HCT116 (cell line): ENCODE results near the gene HMGCLL1. TPM values are rescaled to one million over a fixed set of nuclear protein-coding genes. Genes with fewer than 3 reads are reported as not detected.

Source experiments
- ATAC-seq: fragments of 200-7000 bp; cut with Tn5 transposase; 2 replicates; pipeline ENCODE4 v1.9.1; 2020; ENCODE audit warnings: mild to moderate bottlenecking, moderate library complexity
- BruUV-seq: library from RNA; stranded (reverse); fragments of 400-500 nt; replicated peaks from 2 replicates; lab custom pipeline; 2021; lab: Mats Ljungman, UMichigan
- CTCF ChIA-PET: fragments of 300-600 bp; sonication (Branson Sonifier 250); formaldehyde crosslinking; loops from one replicate; lab custom pipeline; 2021; ENCODE audit warnings: antibody characterized with exemption; lab: Charles Lee
- POLR2A ChIA-PET: fragments of 300-600, 350-600 bp; sonication (Branson Sonifier 250); formaldehyde crosslinking; loops from one replicate; lab custom pipeline; 2021; ENCODE audit warnings: antibody characterized with exemption; lab: Charles Lee
- RAD21 ChIA-PET, 2 experiments: fragments of 300-600 bp; sonication (Branson Sonifier 250); formaldehyde crosslinking; loops; one replicate each; lab custom pipeline; 2023; ENCODE audit warnings: low total read pairs in 2 of 2; ENCODE audit not compliant: uncharacterized antibody in 2 of 2, unreplicated experiment in 2 of 2, low non-redundant PET in 1 of 2; lab: Charles Lee
- DNase-seq: peaks from one replicate; pipeline ENCODE4 v3.0.0-alpha.2; 2010; ENCODE audit warnings: low read depth, low spot score
- H2AFZ ChIP-seq: fragments of 200-600 bp; shearing (Covaris generic), sonication (generic); 2 replicates; pipeline ENCODE4 v1.6.1; 2017; ENCODE audit warnings: low read depth, mixed run types, mixed read lengths, antibody characterized with exemption, low read length; ENCODE audit not compliant: poor library complexity, severe bottlenecking
- H3K27ac ChIP-seq: 2 replicates; pipeline ENCODE4 v1.5.1; 2012; ENCODE audit warnings: low read depth, low read length
- H3K27me3 ChIP-seq: fragments of 200-600 bp; sonication (generic); 2 replicates; pipeline ENCODE4 v1.6.1; 2016; ENCODE audit warnings: mixed run types, low read length, mixed read lengths; ENCODE audit not compliant: insufficient read depth
- H3K36me3 ChIP-seq, 2 experiments: fragments of 200-500 bp in 1 of 2; fragments of 200-600 bp in 1 of 2; sonication (Bioruptor generic) in 1 of 2; sonication (generic) in 1 of 2; 2 replicates each; pipeline versions ENCODE4 v1.5.1 to v1.6.1; 2014 to 2016; ENCODE audit warnings: low read length in 2 of 2, inconsistent platforms in 1 of 2, mixed read lengths in 1 of 2, mixed run types in 1 of 2; ENCODE audit not compliant: insufficient read depth in 2 of 2, control insufficient read depth in 1 of 2
- H3K4me1 ChIP-seq, 2 experiments: fragments of 200-600 bp in 1 of 2; sonication (generic) in 1 of 2; 2 replicates each; pipeline versions ENCODE4 v1.5.1 to v1.6.1; 2012 to 2017; ENCODE audit warnings: low read length in 2 of 2, inconsistent platforms in 1 of 2, mild to moderate bottlenecking in 1 of 2, mixed read lengths in 1 of 2, mixed run types in 1 of 2, moderate library complexity in 1 of 2; ENCODE audit not compliant: insufficient read depth in 2 of 2, control insufficient read depth in 1 of 2
- H3K4me2 ChIP-seq: fragments of 200-600 bp; sonication (generic); 2 replicates; pipeline ENCODE4 v1.6.1; 2017; ENCODE audit warnings: mixed run types, low read length, mixed read lengths
- H3K4me3 ChIP-seq, 2 experiments: fragments of 200-600 bp in 1 of 2; sonication (generic) in 1 of 2; replicated peaks in 1 of 2; 2 replicates each; pipeline ENCODE4 v1.5.1; 2011 to 2016; ENCODE audit warnings: low read length in 2 of 2, control low read depth in 1 of 2, low read depth in 1 of 2, mild to moderate bottlenecking in 1 of 2, mixed read lengths in 1 of 2, mixed run types in 1 of 2
- H3K79me2 ChIP-seq: fragments of 200-600 bp; sonication (generic); 2 replicates; pipeline ENCODE4 v1.6.1; 2017; ENCODE audit warnings: mild to moderate bottlenecking, mixed run types, low read length, moderate library complexity, mixed read lengths; ENCODE audit not compliant: insufficient read depth
- H3K9ac ChIP-seq: fragments of 200-600 bp; sonication (generic); 2 replicates; pipeline ENCODE4 v1.6.1; 2016; ENCODE audit warnings: low read length, mixed read lengths
- H3K9me2 ChIP-seq: fragments of 200-600 bp; sonication (generic), shearing (Covaris generic); 2 replicates; pipeline ENCODE4 v1.6.1; 2017; ENCODE audit warnings: mixed run types, mild to moderate bottlenecking, moderate library complexity; ENCODE audit not compliant: insufficient read depth
- H3K9me3 ChIP-seq, 2 experiments: fragments of 200-500 bp in 1 of 2; fragments of 200-600 bp in 1 of 2; sonication (Bioruptor generic) in 1 of 2; sonication (generic) in 1 of 2; 2 replicates each; pipeline ENCODE4 v1.6.1; 2014 to 2017; ENCODE audit warnings: low read length in 2 of 2, mixed read lengths in 2 of 2, inconsistent platforms in 1 of 2, low read depth in 1 of 2, mild to moderate bottlenecking in 1 of 2, mixed run types in 1 of 2, moderate library complexity in 1 of 2; ENCODE audit not compliant: control insufficient read depth in 1 of 2, insufficient read depth in 1 of 2
- H4K20me1 ChIP-seq: fragments of 200-600 bp; sonication (generic), shearing (Covaris generic); 2 replicates; pipeline ENCODE4 v1.6.1; 2017; ENCODE audit warnings: mixed run types, mild to moderate bottlenecking, moderate library complexity; ENCODE audit not compliant: insufficient read depth
- CBX3 ChIP-seq: IDR thresholded peaks from 2 replicates; pipeline ENCODE4 v1.6.1; 2012; ENCODE audit warnings: low read depth
- CEBPB ChIP-seq: IDR thresholded peaks from 2 replicates; pipeline ENCODE4 v1.6.1; 2012; ENCODE audit warnings: low read depth
- EGR1 ChIP-seq: IDR thresholded peaks from 2 replicates; pipeline ENCODE4 v1.6.1; 2012; ENCODE audit warnings: low read depth
- ELF1 ChIP-seq: IDR thresholded peaks from 2 replicates; pipeline ENCODE4 v1.6.1; 2012; ENCODE audit warnings: low read depth, borderline replicate concordance
- POLR2AphosphoS5 ChIP-seq: IDR thresholded peaks from 2 replicates; pipeline ENCODE4 v1.6.1; 2011; ENCODE audit warnings: mild to moderate bottlenecking, low read depth, low read length, moderate library complexity
- RAD21 ChIP-seq: IDR thresholded peaks from 2 replicates; pipeline ENCODE4 v1.6.1; 2012; ENCODE audit warnings: low read depth, mild to moderate bottlenecking
- SP1 ChIP-seq: IDR thresholded peaks from 2 replicates; pipeline ENCODE4 v1.6.1; 2012; ENCODE audit warnings: low read depth
- SRF ChIP-seq: IDR thresholded peaks from 2 replicates; pipeline ENCODE4 v1.6.1; 2012; ENCODE audit warnings: low read depth
- ZFX ChIP-seq: fragments of 450-650 bp; IDR thresholded peaks from 2 replicates; pipeline ENCODE4 v1.6.1; 2017
- intact Hi-C: fragments of 100-400 bp; cut with micrococcal nuclease; formaldehyde crosslinking; loops from 2 replicates; pipeline ENCODE4 v1.10.0; 2022
- total RNA-seq: library from RNA; stranded (reverse); gene quantifications from one replicate; pipeline ENCODE4 v1.2.1, GENCODE V29; 2021; ENCODE audit not compliant: unreplicated experiment
- TF ChIP-seq, protein P1 (sequence below): IDR thresholded peaks from 2 replicates; pipeline ENCODE4 v1.6.1; 2012; ENCODE audit warnings: low read depth
- TF ChIP-seq, protein P2 (sequence below): IDR thresholded peaks from 2 replicates; pipeline ENCODE4 v1.6.1; 2012
- TF ChIP-seq, protein P3 (sequence below): IDR thresholded peaks from 2 replicates; pipeline ENCODE4 v1.6.1; 2011; ENCODE audit warnings: mild to moderate bottlenecking, low read length, moderate library complexity; ENCODE audit not compliant: insufficient replicate concordance; ENCODE audit errors: extremely low read depth

Gene HMGCLL1
- total RNA-seq, 1 experiment from 2014 or later = not detected

DNA sequence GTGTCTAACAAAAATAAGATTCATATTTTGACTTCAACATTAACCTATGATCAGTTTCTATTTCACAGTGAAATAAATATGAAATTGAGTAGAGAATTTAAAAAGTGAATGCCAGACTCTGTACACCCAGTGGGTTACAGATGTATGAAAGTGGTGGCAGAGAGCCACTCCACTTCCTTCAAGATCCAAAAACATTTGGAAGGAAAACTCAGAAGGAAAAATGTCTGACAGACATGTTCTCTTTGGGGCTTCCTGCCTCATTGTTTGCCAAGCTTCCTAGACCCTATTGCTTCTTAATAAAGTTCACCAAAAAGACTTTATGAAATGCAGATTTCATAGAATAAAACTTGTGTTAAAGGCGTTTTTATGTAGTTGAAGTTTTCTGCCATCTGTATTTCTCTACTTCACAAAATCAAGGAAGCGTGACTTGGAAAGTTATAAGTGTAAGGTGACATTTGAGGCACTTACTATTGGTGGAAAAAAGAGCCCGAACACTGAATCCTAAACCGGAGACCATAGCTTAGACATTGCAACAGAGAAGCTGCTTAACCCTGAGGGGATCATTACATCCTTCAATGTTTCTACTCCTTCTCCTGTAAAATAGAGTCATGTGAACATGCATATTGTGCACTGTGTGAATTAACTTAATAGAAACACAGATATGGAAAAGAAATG, 12.8 kb downstream of the HMGCLL1 start:
- no peak overlapping the region for H3K4me2 ChIP-seq
- peaks cover 61% of the 10 kb centered on the region for H3K27me3 ChIP-seq
- H3K36me3 ChIP-seq = no peaks in the 10 kb centered on the region
- intact Hi-C loops = no loop called here
- DNase-seq = no peak
- H3K4me1 ChIP-seq = no peaks in the 10 kb centered on the region
- ChIA-PET RAD21 (no interaction called here), CTCF (no interaction called here), POLR2A (no interaction called here)
- H3K27ac ChIP-seq = no peak overlapping the region
- no peaks in the 10 kb centered on the region for H3K9me2 ChIP-seq
- no peak overlapping the region for H3K9ac ChIP-seq
- no TSS peak for BruUV-seq
- H3K9me3 ChIP-seq = no peaks in the 10 kb centered on the region
- no peak for ATAC-seq
- H3K4me3 ChIP-seq = no peak overlapping the region
- TF ChIP-seq POLR2AphosphoS5 = no peak
- no peak for TF ChIP-seq RAD21
- no peak for TF ChIP-seq SP1
- TF ChIP-seq, protein P1, sequence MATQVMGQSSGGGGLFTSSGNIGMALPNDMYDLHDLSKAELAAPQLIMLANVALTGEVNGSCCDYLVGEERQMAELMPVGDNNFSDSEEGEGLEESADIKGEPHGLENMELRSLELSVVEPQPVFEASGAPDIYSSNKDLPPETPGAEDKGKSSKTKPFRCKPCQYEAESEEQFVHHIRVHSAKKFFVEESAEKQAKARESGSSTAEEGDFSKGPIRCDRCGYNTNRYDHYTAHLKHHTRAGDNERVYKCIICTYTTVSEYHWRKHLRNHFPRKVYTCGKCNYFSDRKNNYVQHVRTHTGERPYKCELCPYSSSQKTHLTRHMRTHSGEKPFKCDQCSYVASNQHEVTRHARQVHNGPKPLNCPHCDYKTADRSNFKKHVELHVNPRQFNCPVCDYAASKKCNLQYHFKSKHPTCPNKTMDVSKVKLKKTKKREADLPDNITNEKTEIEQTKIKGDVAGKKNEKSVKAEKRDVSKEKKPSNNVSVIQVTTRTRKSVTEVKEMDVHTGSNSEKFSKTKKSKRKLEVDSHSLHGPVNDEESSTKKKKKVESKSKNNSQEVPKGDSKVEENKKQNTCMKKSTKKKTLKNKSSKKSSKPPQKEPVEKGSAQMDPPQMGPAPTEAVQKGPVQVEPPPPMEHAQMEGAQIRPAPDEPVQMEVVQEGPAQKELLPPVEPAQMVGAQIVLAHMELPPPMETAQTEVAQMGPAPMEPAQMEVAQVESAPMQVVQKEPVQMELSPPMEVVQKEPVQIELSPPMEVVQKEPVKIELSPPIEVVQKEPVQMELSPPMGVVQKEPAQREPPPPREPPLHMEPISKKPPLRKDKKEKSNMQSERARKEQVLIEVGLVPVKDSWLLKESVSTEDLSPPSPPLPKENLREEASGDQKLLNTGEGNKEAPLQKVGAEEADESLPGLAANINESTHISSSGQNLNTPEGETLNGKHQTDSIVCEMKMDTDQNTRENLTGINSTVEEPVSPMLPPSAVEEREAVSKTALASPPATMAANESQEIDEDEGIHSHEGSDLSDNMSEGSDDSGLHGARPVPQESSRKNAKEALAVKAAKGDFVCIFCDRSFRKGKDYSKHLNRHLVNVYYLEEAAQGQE = no peak
- no peak for TF ChIP-seq CBX3
- TF ChIP-seq, protein P2, sequence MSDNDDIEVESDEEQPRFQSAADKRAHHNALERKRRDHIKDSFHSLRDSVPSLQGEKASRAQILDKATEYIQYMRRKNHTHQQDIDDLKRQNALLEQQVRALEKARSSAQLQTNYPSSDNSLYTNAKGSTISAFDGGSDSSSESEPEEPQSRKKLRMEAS = no peak
- TF ChIP-seq EGR1 = no peak
- TF ChIP-seq SRF = no peak
- TF ChIP-seq CEBPB = no peak
- TF ChIP-seq ZFX = no peak
- TF ChIP-seq ELF1 = no peak
- TF ChIP-seq, protein P3, sequence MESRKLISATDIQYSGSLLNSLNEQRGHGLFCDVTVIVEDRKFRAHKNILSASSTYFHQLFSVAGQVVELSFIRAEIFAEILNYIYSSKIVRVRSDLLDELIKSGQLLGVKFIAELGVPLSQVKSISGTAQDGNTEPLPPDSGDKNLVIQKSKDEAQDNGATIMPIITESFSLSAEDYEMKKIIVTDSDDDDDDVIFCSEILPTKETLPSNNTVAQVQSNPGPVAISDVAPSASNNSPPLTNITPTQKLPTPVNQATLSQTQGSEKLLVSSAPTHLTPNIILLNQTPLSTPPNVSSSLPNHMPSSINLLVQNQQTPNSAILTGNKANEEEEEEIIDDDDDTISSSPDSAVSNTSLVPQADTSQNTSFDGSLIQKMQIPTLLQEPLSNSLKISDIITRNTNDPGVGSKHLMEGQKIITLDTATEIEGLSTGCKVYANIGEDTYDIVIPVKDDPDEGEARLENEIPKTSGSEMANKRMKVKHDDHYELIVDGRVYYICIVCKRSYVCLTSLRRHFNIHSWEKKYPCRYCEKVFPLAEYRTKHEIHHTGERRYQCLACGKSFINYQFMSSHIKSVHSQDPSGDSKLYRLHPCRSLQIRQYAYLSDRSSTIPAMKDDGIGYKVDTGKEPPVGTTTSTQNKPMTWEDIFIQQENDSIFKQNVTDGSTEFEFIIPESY = no peak
- H4K20me1 ChIP-seq = no peaks in the 10 kb centered on the region; the same call in 1 of the 2 replicates
- H3K79me2 ChIP-seq = no peaks in the 10 kb centered on the region
- H2AFZ ChIP-seq = no peak overlapping the region
